SK-N-MC (cell line): ENCODE data around the gene CABP2.

Experiments used
- EZH2 ChIP-seq: fragments of 200-600 bp; sonication (generic); IDR thresholded peaks from one replicate; pipeline ENCODE4 v1.6.1; 2017; ENCODE audit warnings: antibody characterized with exemption
- FOXP2 ChIP-seq: optimal IDR thresholded peaks from 2 replicates; pipeline ENCODE3; 2011; ENCODE audit warnings: mild to moderate bottlenecking, moderate library complexity; ENCODE audit not compliant: insufficient read depth; ENCODE audit errors: extremely low read length, control extremely low read depth
- POLR2AphosphoS5 ChIP-seq: IDR thresholded peaks from 2 replicates; pipeline ENCODE4 v1.6.1; 2012; ENCODE audit warnings: mild to moderate bottlenecking, low read depth, low read length, borderline replicate concordance

GRCh38 chr11:67470337-67471002 is 52.8 kb downstream of the CABP2 start:
- TF ChIP-seq EZH2 (no peak), POLR2AphosphoS5 (no peak), FOXP2 (no peak)
